Uterus (tissue), 4 donors: ENCODE results near the gene SLC22A17. TPM values are rescaled to one million over a fixed set of nuclear protein-coding genes. Genes with fewer than 3 reads are reported as not detected.

ENCODE experiments used
- DNase-seq, 2 donors: peaks; one replicate each; pipeline ENCODE4 v3.0.0-alpha.2; 2019 to 2020
- H3K27ac ChIP-seq, 2 donors: fragments of 200-600 bp; sonication (generic); 1 replicate in 1 of 2; 2 replicates in 1 of 2; pipeline ENCODE4 v1.5.1; 2016 to 2018
- H3K27me3 ChIP-seq, 2 donors: fragments of 200-600 bp; sonication (generic); one replicate each; pipeline ENCODE4 v1.5.1; 2018 to 2019; ENCODE audit warnings: control low read depth in 1 of 2
- H3K36me3 ChIP-seq, 2 donors: fragments of 200-600 bp; sonication (generic); one replicate each; pipeline ENCODE4 v1.5.1; 2019; ENCODE audit warnings: control low read depth in 1 of 2
- H3K4me1 ChIP-seq, 2 donors: fragments of 200-600 bp; sonication (generic); one replicate each; pipeline ENCODE4 v1.5.1; 2018 to 2019; ENCODE audit warnings: control low read depth in 1 of 2
- H3K4me3 ChIP-seq, 2 donors: fragments of 200-600 bp; sonication (generic); 1 replicate in 1 of 2; 2 replicates in 1 of 2; pipeline ENCODE4 v1.5.1; 2018 to 2019; ENCODE audit warnings: mild to moderate bottlenecking in 1 of 2
- H3K9me3 ChIP-seq, 2 donors: fragments of 200-600 bp; sonication (generic); one replicate each; pipeline ENCODE4 v1.5.1; 2019; ENCODE audit warnings: control low read depth in 1 of 2
- CTCF ChIP-seq, 4 experiments: fragments of 200-600 bp in 2 of 4; fragments of 450-650 bp in 2 of 4; sonication (generic) in 2 of 4; IDR thresholded peaks; one replicate each; pipeline ENCODE4 v1.5.1; 2016 to 2019; ENCODE audit warnings: antibody characterized with exemption in 4 of 4, mild to moderate bottlenecking in 2 of 4, moderate library complexity in 1 of 4
- POLR2A ChIP-seq, 2 donors: fragments of 450-650 bp; IDR thresholded peaks; one replicate each; pipeline ENCODE4 v1.6.1; 2016; ENCODE audit warnings: antibody characterized with exemption in 2 of 2, mild to moderate bottlenecking in 1 of 2, moderate library complexity in 1 of 2
- intact Hi-C: fragments of 100-400 bp; cut with DNase I; formaldehyde crosslinking; loops from one replicate; pipeline ENCODE4 v1.15.1; 2023; ENCODE audit warnings: low total_unique reads
- total RNA-seq, 4 donors: library from RNA; depleted of rRNA in 3 of 4; stranded (reverse); fragments of >200 nt in 3 of 4; gene quantifications; one replicate each; pipeline versions ENCODE4 v1.1.0 to v1.2.4, GENCODE V29; 2014 to 2023
- donor health status: DM: yes; HTN: yes; CAD: no.

SLC22A17 gene
- total RNA-seq, 4 donors from 2014 or later, result 30.6 to 49.4 (median 41.7) TPM

DNA sequence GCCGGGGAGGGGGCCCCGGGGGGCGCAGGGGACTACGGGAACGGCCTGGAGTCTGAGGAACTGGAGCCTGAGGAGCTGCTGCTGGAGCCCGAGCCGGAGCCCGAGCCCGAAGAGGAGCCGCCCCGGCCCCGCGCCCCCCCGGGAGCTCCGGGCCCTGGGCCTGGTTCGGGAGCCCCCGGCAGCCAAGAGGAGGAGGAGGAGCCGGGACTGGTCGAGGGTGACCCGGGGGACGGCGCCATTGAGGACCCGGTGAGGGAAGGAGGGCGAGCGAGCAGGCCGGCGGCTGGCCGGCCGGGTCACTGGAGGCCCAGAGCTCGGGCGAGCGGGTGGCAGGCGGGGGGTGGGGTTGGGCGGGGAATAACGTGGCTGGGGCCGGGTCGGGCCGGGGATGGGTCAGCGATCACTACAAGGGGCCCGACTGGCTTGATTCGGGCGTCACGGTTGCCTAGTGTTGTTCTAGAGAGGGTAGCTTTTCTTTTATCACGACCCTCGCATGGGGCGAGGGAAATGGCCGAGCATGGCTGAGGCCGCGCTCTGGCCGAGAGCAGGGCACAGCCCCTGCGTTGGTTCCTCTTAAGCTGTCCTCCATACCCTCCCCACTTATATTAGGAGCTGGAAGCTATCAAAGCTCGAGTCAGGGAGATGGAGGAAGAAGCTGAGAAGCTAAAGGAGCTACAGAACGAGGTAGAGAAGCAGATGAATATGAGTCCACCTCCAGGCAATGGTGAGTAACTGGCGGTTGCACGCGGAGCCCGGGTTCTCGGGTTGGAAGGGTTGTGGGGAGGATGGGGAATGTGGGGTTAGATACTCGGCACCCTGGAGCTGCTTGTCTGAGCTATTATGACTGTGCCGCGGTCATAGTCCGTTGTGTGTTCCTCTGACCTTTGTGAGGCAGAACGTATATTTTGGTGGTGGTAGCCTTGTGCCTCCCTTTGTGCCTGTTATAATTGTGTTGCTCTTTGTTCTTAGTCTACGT is 30.8 kb downstream of the SLC22A17 start:
- H3K4me3 ChIP-seq, result peak overlapping the region; percentile 88 to 97
- peaks cover 6 to 9% of the 10 kb centered on the region in 2 donors for H3K4me1 ChIP-seq
- no peaks in the 10 kb centered on the region for H3K9me3 ChIP-seq
- H3K27me3 ChIP-seq, result no peaks in the 10 kb centered on the region
- TF ChIP-seq POLR2A (IDR thresholded peaks at IDR 0.05) (no peak), CTCF (IDR thresholded peaks at IDR 0.05) (no peak)
- H3K36me3 ChIP-seq, result no peaks in the 10 kb centered on the region
- H3K27ac ChIP-seq, result peak overlapping the region; percentile 97 to 98
- peak in 1 of 2 donors; percentile 44 for DNase-seq
- intact Hi-C loops, result no loop called here

DNA sequence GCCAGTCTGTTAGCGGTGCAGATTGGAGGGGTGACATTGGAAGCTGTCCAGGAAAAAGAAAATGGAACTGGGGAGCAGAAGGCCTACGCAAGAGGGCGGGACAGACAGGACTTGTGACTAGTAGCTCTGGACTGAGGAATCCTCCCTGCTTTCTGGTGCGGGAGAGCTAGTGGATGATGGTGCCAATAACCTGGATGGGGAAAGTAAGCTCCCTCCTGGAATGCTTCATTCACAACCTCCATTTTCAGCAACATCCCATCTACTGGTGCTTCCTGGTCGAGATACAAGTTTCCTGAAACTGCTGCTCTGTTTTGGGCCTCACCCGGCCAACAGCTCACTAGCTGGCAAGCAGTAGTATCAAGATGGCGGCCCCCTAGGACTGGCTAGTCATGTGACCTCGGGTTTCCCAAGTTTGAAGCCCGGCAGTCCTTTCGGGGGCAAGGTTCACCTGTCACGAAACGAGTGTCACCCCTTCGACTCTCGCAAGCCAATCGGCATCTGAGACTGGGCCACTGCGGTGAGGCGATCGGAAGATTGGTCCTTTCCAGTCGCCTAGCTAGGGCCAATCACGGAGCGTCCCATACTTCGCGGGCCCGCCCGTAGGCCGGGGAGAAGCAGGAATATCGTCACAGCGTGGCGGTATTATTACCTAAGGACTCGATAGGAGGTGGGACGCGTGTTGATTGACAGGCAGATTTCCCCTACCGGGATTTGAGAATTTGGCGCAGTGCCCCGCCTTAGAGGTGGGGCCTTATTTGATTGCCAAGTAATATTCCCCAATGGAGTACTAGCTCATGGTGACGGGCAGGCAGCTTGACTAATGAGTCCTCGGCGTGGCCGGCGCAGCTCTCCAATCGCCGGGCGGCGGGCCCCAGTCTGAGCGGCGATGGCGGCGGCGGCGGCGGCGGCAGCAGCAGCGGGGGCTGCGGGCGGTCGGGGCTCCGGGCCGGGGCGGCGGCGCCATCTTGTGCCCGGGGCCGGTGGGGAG is 31.8 kb downstream of the SLC22A17 start, which contains the start of gene PABPN1:
Gene PABPN1 (plus strand): TSS at position 874 of the 988 bp plus-strand sequence. CDS start 13 bp downstream, at position 887.
- H3K27me3 ChIP-seq, result no peaks in the 10 kb centered on the region
- H3K4me3 ChIP-seq, result peak within 1 kb of the TSS; percentile 88 to 97
- H3K36me3 ChIP-seq, result no peaks in the 10 kb centered on the region
- intact Hi-C loops, result no loop called here
- DNase-seq, result peak; percentile 99 to 100
- H3K4me1 ChIP-seq, result peaks cover 6 to 9% of the 10 kb centered on the region in 2 donors
- no peak for TF ChIP-seq CTCF (IDR thresholded peaks at IDR 0.05)
- peak; percentile 81 to 84 for TF ChIP-seq POLR2A (IDR thresholded peaks at IDR 0.05)
- H3K9me3 ChIP-seq, result no peaks in the 10 kb centered on the region
- peak within 1 kb of the TSS; percentile 97 to 98 for H3K27ac ChIP-seq

DNA sequence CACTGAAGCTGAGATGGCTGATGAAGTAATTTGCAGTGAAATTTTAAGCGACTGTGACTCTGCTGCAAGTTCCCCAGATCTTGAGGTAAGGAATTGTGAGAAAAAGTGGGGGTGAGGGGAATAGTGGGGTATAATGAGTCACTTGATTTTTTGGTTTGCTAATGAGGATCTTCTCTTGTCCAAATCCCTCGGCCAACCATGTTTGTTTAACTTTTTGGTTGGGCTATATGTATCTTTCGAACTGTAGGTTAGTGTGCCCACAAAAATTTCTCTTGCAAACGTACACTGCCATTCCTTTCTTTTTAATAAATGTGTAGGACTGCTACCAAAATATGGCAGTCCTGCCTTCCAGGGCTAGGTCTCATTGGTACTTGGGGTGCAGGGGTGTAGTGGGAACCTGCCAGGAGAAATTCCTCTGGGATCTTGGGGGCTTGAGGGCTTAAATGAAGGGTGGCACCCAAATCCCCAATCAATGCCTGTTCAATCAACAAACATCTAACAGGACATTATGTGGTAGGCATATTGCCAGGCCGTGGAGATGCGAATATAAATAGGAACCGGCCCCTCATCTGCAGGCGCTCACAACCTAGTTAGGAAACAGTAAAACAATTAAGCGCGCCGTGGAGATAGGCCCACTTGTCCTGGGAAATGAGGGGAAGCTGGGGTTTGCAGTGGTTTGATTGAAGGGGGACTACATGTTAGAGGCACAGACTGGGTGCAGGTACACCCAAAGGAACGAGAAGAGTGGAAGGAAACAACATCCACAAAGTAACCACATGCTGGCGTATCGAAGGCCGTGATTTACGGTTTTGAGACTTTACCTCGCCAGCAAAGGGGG is 32.7 kb downstream of the SLC22A17 start:
- no peaks in the 10 kb centered on the region for H3K27me3 ChIP-seq
- TF ChIP-seq POLR2A (IDR thresholded peaks at IDR 0.05), result no peak
- TF ChIP-seq CTCF (IDR thresholded peaks at IDR 0.05), result no peak
- no peaks in the 10 kb centered on the region for H3K36me3 ChIP-seq
- DNase-seq, result peak in 1 of 2 donors; percentile 49
- H3K27ac ChIP-seq, result peak overlapping the region; percentile 93 to 96
- intact Hi-C loops, result no loop called here
- no peaks in the 10 kb centered on the region for H3K9me3 ChIP-seq
- peaks cover 6 to 9% of the 10 kb centered on the region in 2 donors for H3K4me1 ChIP-seq
- H3K4me3 ChIP-seq, result peak overlapping the region; percentile 43 to 88

DNA sequence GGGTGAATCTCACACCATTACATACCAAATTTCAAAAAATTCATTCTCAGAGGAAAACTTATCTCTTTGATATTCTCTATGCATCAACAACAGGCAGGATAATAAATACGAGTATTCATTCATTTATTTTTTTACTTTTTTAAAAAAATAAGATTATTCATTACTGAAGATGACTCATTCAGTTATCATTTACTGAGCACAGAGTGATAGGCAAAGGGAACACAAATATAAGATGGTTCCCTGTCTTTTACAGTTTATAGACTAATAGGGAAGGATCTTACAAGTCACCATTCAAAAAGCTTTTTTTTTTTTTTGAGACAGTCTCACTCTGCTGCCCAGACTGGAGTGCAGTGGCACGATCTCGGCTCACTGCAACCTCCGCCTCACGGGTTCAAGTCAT is 36.4 kb downstream of the SLC22A17 start:
- no peak overlapping the region for H3K4me3 ChIP-seq

More for the DNA sequence above, 36.4 kb downstream of the SLC22A17 start:
- H3K9me3 ChIP-seq, result no peaks in the 10 kb centered on the region
- no peaks in the 10 kb centered on the region for H3K36me3 ChIP-seq
- intact Hi-C loops, result no loop called here
- H3K27me3 ChIP-seq, result no peaks in the 10 kb centered on the region
- no peak overlapping the region for H3K27ac ChIP-seq
- no peaks in the 10 kb centered on the region for H3K4me1 ChIP-seq
- DNase-seq, result no peak
- TF ChIP-seq POLR2A (IDR thresholded peaks at IDR 0.05), result no peak
- TF ChIP-seq CTCF (IDR thresholded peaks at IDR 0.05), result no peak
